Mesothelial cell of epicardium (in vitro differentiated cells): ENCODE results near the gene SEPTIN8. TPM values are rescaled to one million over a fixed set of nuclear protein-coding genes. Genes with fewer than 3 reads are reported as not detected.
A peak's percentile ranks its signal among the peaks of the same experiment; 100 is the strongest.

Experiments used
- DNase-seq, 2 experiments: peaks; one replicate each; pipeline ENCODE4 v3.0.0; 2021; ENCODE audit warnings: low spot score in 2 of 2; ENCODE audit not compliant: unreplicated experiment in 2 of 2
- H3K27ac Mint-ChIP-seq: 2 replicates; pipeline ENCODE4 v1.8.0; 2021; ENCODE audit warnings: mixed read lengths
- H3K27me3 Mint-ChIP-seq: 2 replicates; pipeline ENCODE4 v1.8.0; 2021; ENCODE audit warnings: low read depth, mixed read lengths
- H3K36me3 Mint-ChIP-seq: 2 replicates; pipeline ENCODE4 v1.8.0; 2021; ENCODE audit warnings: mixed read lengths
- H3K4me1 Mint-ChIP-seq: 2 replicates; pipeline ENCODE4 v1.8.0; 2021; ENCODE audit warnings: mixed read lengths
- H3K4me3 Mint-ChIP-seq: 2 replicates; pipeline ENCODE4 v1.8.0; 2021; ENCODE audit warnings: mild to moderate bottlenecking, moderate library complexity, mixed read lengths
- H3K9me3 Mint-ChIP-seq: 2 replicates; pipeline ENCODE4 v1.8.0; 2021; ENCODE audit warnings: mixed read lengths
- total RNA-seq: library from RNA; stranded (reverse); gene quantifications from 3 replicates; pipeline ENCODE4 v1.2.1, GENCODE V29; 2021
- TF ChIP-seq, protein P1 (sequence below): fragments of 200-600 bp; sonication (generic); IDR thresholded peaks from one replicate; pipeline ENCODE4 v1.5.0; 2021; ENCODE audit warnings: antibody characterized with exemption; ENCODE audit not compliant: unreplicated experiment

SEPTIN8 gene
- total RNA-seq, 1 donor from 2014 or later, result 58.9 TPM

DNA sequence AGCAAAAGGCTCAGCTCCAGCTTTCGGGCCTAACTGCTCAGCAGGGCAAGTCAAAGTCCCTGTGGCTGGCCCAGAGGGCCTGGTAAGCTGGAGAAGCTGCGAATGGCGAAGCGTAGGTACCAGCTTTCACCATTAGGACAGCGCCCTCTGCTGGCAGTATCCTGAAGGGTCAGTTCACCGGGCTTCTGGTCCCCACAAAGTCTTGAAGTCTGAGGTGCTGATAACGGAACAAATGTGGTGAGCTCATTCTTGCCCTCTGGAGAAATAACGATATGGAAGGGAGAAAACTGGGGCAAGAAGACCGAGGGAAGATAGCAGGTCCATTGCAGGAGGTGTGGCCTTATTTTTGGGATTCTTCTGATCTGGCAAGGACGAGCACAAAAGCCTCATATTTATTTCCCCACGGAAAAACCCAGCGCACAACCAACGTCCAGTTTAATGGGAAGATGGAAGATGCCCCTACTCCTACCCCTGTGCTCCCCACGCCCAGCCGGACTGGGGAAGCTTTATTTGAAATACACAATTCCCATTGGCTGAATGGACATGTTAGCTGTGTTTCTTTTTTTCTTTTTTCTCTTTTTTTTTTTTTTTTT, 43.2 kb upstream of the SEPTIN8 start:
- Mint-ChIP-seq H3K9me3 (no peaks in the 10 kb centered on the region), H3K27me3 (peaks cover 3% of the 10 kb centered on the region), H3K36me3 (no peaks in the 10 kb centered on the region), H3K27ac (no peak overlapping the region), H3K4me3 (no peak overlapping the region), H3K4me1 (peaks cover 18% of the 10 kb centered on the region)
- peak; percentile 80 to 93 for DNase-seq
- TF ChIP-seq, protein P1, sequence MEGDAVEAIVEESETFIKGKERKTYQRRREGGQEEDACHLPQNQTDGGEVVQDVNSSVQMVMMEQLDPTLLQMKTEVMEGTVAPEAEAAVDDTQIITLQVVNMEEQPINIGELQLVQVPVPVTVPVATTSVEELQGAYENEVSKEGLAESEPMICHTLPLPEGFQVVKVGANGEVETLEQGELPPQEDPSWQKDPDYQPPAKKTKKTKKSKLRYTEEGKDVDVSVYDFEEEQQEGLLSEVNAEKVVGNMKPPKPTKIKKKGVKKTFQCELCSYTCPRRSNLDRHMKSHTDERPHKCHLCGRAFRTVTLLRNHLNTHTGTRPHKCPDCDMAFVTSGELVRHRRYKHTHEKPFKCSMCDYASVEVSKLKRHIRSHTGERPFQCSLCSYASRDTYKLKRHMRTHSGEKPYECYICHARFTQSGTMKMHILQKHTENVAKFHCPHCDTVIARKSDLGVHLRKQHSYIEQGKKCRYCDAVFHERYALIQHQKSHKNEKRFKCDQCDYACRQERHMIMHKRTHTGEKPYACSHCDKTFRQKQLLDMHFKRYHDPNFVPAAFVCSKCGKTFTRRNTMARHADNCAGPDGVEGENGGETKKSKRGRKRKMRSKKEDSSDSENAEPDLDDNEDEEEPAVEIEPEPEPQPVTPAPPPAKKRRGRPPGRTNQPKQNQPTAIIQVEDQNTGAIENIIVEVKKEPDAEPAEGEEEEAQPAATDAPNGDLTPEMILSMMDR, result peak; percentile 97

DNA sequence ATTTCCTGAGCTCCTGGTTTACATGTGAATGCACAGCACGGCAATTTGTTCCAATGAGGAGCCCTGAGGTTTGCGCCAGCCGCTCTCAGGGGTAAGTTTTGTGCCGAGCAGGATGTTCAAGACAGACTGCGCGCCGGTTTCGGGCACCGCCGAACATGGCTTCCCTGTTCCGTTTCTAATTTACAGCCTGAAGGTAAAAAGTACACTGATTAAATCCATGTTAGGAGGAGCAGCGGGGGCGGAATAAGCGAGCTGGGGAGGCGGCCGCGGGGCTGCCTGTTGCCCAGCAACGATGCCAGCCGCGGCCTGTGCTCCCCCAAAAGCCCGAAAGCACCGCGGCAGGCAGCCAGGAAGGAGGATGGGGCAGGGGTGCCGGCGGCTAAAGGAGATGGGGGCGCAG, 42.4 kb upstream of the SEPTIN8 start:
- no peaks in the 10 kb centered on the region for H3K36me3 Mint-ChIP-seq
- H3K27me3 Mint-ChIP-seq, result peaks cover 9% of the 10 kb centered on the region
- TF ChIP-seq, protein P1, result no peak
- H3K9me3 Mint-ChIP-seq, result no peaks in the 10 kb centered on the region
- DNase-seq, result no peak
- no peak overlapping the region for H3K4me3 Mint-ChIP-seq
- H3K4me1 Mint-ChIP-seq, result peaks cover 18% of the 10 kb centered on the region
- no peak overlapping the region for H3K27ac Mint-ChIP-seq

GRCh38 chr5:132817011-132817410, 40.0 kb upstream of the SEPTIN8 start:
- no peak overlapping the region for H3K4me3 Mint-ChIP-seq
- H3K9me3 Mint-ChIP-seq, result no peaks in the 10 kb centered on the region
- H3K36me3 Mint-ChIP-seq, result no peaks in the 10 kb centered on the region
- no peak for DNase-seq
- H3K4me1 Mint-ChIP-seq, result peaks cover 20% of the 10 kb centered on the region
- TF ChIP-seq, protein P1, result no peak
- no peak overlapping the region for H3K27ac Mint-ChIP-seq
- H3K27me3 Mint-ChIP-seq, result peaks cover 22% of the 10 kb centered on the region

- no peak for DNase-seq
- H3K27me3 Mint-ChIP-seq, result peaks cover 26% of the 10 kb centered on the region
- no peaks in the 10 kb centered on the region for H3K36me3 Mint-ChIP-seq
- TF ChIP-seq, protein P1, result no peak
- H3K4me1 Mint-ChIP-seq, result peaks cover 16% of the 10 kb centered on the region
- H3K9me3 Mint-ChIP-seq, result no peaks in the 10 kb centered on the region
- H3K4me3 Mint-ChIP-seq, result no peak overlapping the region
- H3K27ac Mint-ChIP-seq, result no peak overlapping the region
Measured at GRCh38 chr5:132816554-132816953, 39.5 kb upstream of the SEPTIN8 start.

GRCh38 chr5:132816083-132816482, 39.0 kb upstream of the SEPTIN8 start:
- no peaks in the 10 kb centered on the region for H3K36me3 Mint-ChIP-seq
- H3K27ac Mint-ChIP-seq, result no peak overlapping the region
- TF ChIP-seq, protein P1, result no peak
- H3K4me3 Mint-ChIP-seq, result no peak overlapping the region
- H3K27me3 Mint-ChIP-seq, result peaks cover 31% of the 10 kb centered on the region
- H3K9me3 Mint-ChIP-seq, result no peaks in the 10 kb centered on the region
- peaks cover 16% of the 10 kb centered on the region for H3K4me1 Mint-ChIP-seq
- DNase-seq, result no peak

- TF ChIP-seq, protein P1, result no peak
- H3K4me1 Mint-ChIP-seq, result peaks cover 16% of the 10 kb centered on the region
- DNase-seq, result no peak
- no peak overlapping the region for H3K27ac Mint-ChIP-seq
- no peaks in the 10 kb centered on the region for H3K9me3 Mint-ChIP-seq
- peaks cover 37% of the 10 kb centered on the region for H3K27me3 Mint-ChIP-seq
- no peaks in the 10 kb centered on the region for H3K36me3 Mint-ChIP-seq
- H3K4me3 Mint-ChIP-seq, result peak overlapping the region; percentile 57
Measured at GRCh38 chr5:132815454-132815853, 38.4 kb upstream of the SEPTIN8 start.
